GM12891 (cell line): ENCODE results near the gene MLLT10.

Source experiments
- PAX5 ChIP-seq: IDR thresholded peaks from 2 replicates; pipeline ENCODE4 v1.6.1; 2011; ENCODE audit warnings: low read length, moderate library complexity, mild to moderate bottlenecking; ENCODE audit not compliant: insufficient read depth, severe bottlenecking
- POLR2A ChIP-seq: IDR thresholded peaks from 2 replicates; pipeline ENCODE4 v1.6.1; 2011; ENCODE audit warnings: low read depth, low read length, control low read depth
- POLR2AphosphoS5 ChIP-seq: IDR thresholded peaks from 2 replicates; pipeline ENCODE4 v1.6.1; 2011; ENCODE audit warnings: low read depth, low read length, control low read depth
- TAF1 ChIP-seq: IDR thresholded peaks from 2 replicates; pipeline ENCODE4 v1.6.1; 2011; ENCODE audit warnings: low read depth, low read length, control low read depth

DNA sequence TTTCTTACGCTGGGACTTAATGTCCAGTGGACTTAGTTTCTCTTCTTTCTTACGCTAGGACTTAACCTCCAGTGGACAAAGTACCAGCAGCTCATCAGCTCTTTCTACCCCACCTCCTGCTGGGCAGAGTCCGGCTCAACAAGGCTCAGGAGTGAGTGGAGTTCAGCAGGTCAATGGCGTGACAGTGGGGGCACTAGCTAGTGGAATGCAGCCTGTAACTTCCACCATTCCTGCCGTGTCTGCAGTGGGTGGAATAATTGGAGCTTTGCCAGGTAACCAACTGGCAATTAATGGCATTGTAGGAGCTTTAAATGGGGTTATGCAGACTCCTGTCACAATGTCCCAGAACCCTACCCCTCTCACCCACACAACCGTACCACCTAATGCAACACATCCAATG is 199.7 kb downstream of the MLLT10 start:
- no peak for TF ChIP-seq POLR2A
- TF ChIP-seq TAF1 = no peak
- no peak for TF ChIP-seq PAX5
- no peak for TF ChIP-seq POLR2AphosphoS5
